ENCODE measurements around the gene PTH2.

- TF ChIP-seq EZH2 (IDR thresholded peaks at IDR 0.05; ENCODE audit: borderline replicate concordance, insufficient read depth, low read length, poor library complexity, severe bottlenecking) = no peak
- no peak for TF ChIP-seq CTCF (IDR thresholded peaks at IDR 0.05; ENCODE audit: poor library complexity, severe bottlenecking)
- TF ChIP-seq POLR2AphosphoS5 (IDR thresholded peaks at IDR 0.05) = no peak
- TF ChIP-seq, protein P1, sequence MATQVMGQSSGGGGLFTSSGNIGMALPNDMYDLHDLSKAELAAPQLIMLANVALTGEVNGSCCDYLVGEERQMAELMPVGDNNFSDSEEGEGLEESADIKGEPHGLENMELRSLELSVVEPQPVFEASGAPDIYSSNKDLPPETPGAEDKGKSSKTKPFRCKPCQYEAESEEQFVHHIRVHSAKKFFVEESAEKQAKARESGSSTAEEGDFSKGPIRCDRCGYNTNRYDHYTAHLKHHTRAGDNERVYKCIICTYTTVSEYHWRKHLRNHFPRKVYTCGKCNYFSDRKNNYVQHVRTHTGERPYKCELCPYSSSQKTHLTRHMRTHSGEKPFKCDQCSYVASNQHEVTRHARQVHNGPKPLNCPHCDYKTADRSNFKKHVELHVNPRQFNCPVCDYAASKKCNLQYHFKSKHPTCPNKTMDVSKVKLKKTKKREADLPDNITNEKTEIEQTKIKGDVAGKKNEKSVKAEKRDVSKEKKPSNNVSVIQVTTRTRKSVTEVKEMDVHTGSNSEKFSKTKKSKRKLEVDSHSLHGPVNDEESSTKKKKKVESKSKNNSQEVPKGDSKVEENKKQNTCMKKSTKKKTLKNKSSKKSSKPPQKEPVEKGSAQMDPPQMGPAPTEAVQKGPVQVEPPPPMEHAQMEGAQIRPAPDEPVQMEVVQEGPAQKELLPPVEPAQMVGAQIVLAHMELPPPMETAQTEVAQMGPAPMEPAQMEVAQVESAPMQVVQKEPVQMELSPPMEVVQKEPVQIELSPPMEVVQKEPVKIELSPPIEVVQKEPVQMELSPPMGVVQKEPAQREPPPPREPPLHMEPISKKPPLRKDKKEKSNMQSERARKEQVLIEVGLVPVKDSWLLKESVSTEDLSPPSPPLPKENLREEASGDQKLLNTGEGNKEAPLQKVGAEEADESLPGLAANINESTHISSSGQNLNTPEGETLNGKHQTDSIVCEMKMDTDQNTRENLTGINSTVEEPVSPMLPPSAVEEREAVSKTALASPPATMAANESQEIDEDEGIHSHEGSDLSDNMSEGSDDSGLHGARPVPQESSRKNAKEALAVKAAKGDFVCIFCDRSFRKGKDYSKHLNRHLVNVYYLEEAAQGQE (IDR thresholded peaks at IDR 0.05; ENCODE audit: borderline replicate concordance) = no peak
- TF ChIP-seq EP300 (conservative IDR thresholded peaks at IDR 0.05; ENCODE audit: poor library complexity, severe bottlenecking) = no peak
- TF ChIP-seq SMC3 (conservative IDR thresholded peaks at IDR 0.05; ENCODE audit: poor library complexity) = no peak
- TF ChIP-seq TAF1 (IDR thresholded peaks at IDR 0.05; ENCODE audit: low read depth) = no peak
These were observed 4.7 kb downstream of the PTH2 start for GRCh38 chr19:49418511-49418910.

Data from neural cell (in vitro differentiated cells).